SU-DHL-6 (cell line): Measurements from ENCODE around the gene BET1.

Experiments
- H2AFZ ChIP-seq: fragments of 200-600 bp; sonication (generic); 2 replicates; pipeline ENCODE4 v1.6.1; 2014; ENCODE audit warnings: low read depth, mild to moderate bottlenecking, moderate library complexity, mixed read lengths, antibody characterized with exemption, low read length; ENCODE audit not compliant: severe bottlenecking
- H3F3A ChIP-seq: fragments of 200-600 bp; shearing (Covaris generic); 2 replicates; pipeline ENCODE4 v1.6.0; 2016; ENCODE audit warnings: antibody characterized with exemption, mild to moderate bottlenecking; ENCODE audit not compliant: insufficient read depth
- H3K27ac ChIP-seq: fragments of 200-600 bp; sonication (generic); 2 replicates; pipeline ENCODE4 v1.5.1; 2016; ENCODE audit warnings: low read depth, mild to moderate bottlenecking, low read length, moderate library complexity, mixed read lengths
- H3K27me3 ChIP-seq: fragments of 200-600 bp; sonication (generic), shearing (Covaris generic); 2 replicates; pipeline ENCODE4 v1.6.0; 2014; ENCODE audit warnings: mild to moderate bottlenecking, low read length
- H3K36me3 ChIP-seq: fragments of 200-600 bp; sonication (generic); 2 replicates; pipeline ENCODE4 v1.6.1; 2014; ENCODE audit warnings: mild to moderate bottlenecking, low read length, mixed read lengths
- H3K4me2 ChIP-seq: fragments of 300-600, 200-600 bp; shearing (Covaris generic), sonication (generic); 2 replicates; pipeline ENCODE4 v1.6.0; 2014; ENCODE audit warnings: low read length, low read depth, mild to moderate bottlenecking; ENCODE audit not compliant: poor library complexity, severe bottlenecking
- H3K4me3 ChIP-seq: fragments of 200-600 bp; sonication (generic); 2 replicates; pipeline ENCODE4 v1.5.1; 2014; ENCODE audit warnings: antibody characterized with exemption, low read length, mild to moderate bottlenecking, mixed read lengths; ENCODE audit not compliant: insufficient read depth, poor library complexity, severe bottlenecking
- H3K79me2 ChIP-seq: fragments of 200-600 bp; sonication (generic); 2 replicates; pipeline ENCODE4 v1.6.1; 2014; ENCODE audit warnings: mild to moderate bottlenecking, low read length, moderate library complexity; ENCODE audit not compliant: insufficient read depth
- H3K9ac ChIP-seq: fragments of 200-600 bp; sonication (generic); 2 replicates; pipeline ENCODE4 v1.7.0; 2014; ENCODE audit warnings: mild to moderate bottlenecking, low read length
- H3K9me2 ChIP-seq: fragments of 200-600 bp; sonication (generic); replicated peaks from 2 replicates; pipeline ENCODE4 v1.6.1; 2014; ENCODE audit warnings: low read length; ENCODE audit not compliant: insufficient read depth
- H3K9me3 ChIP-seq: fragments of 200-600 bp; sonication (generic); 2 replicates; pipeline ENCODE4 v1.6.1; 2014; ENCODE audit warnings: low read length, mixed read lengths; ENCODE audit not compliant: insufficient read depth
- H4K20me1 ChIP-seq: fragments of 200-600 bp; sonication (generic); 2 replicates; pipeline ENCODE4 v1.6.1; 2014; ENCODE audit warnings: low read depth, mild to moderate bottlenecking, antibody characterized with exemption, low read length, moderate library complexity, mixed read lengths
- CTCF ChIP-seq: fragments of 200-600 bp; sonication (generic); IDR thresholded peaks from one replicate; pipeline ENCODE4 v1.5.1; 2017; ENCODE audit warnings: antibody characterized with exemption, mild to moderate bottlenecking, low read length, moderate library complexity; ENCODE audit not compliant: insufficient read depth, poor library complexity, severe bottlenecking
- EZH2phosphoT487 ChIP-seq: fragments of 200-600 bp; sonication (generic), shearing (Covaris generic); conservative IDR thresholded peaks from 2 replicates; pipeline ENCODE4 v1.6.1; 2018; ENCODE audit warnings: mild to moderate bottlenecking, antibody characterized with exemption, low read length, moderate library complexity, mixed read lengths

The BET1 gene

GRCh38 chr7:93977211-93977950, 26.8 kb downstream of the BET1 start:
- no peak overlapping the region for H3K4me3 ChIP-seq
- H3K27ac ChIP-seq = no peak overlapping the region
- no peaks in the 10 kb centered on the region for H3K79me2 ChIP-seq
- H3K4me2 ChIP-seq = no peak overlapping the region
- H3K9ac ChIP-seq = no peak overlapping the region
- H2AFZ ChIP-seq = no peak overlapping the region
- H3K9me3 ChIP-seq = no peaks in the 10 kb centered on the region
- H3F3A ChIP-seq = no peaks in the 10 kb centered on the region
- no peaks in the 10 kb centered on the region for H4K20me1 ChIP-seq
- no peaks in the 10 kb centered on the region for H3K27me3 ChIP-seq
- H3K9me2 ChIP-seq = no peaks in the 10 kb centered on the region
- no peak for TF ChIP-seq CTCF
- TF ChIP-seq EZH2phosphoT487 = no peak
- no peaks in the 10 kb centered on the region for H3K36me3 ChIP-seq

DNA sequence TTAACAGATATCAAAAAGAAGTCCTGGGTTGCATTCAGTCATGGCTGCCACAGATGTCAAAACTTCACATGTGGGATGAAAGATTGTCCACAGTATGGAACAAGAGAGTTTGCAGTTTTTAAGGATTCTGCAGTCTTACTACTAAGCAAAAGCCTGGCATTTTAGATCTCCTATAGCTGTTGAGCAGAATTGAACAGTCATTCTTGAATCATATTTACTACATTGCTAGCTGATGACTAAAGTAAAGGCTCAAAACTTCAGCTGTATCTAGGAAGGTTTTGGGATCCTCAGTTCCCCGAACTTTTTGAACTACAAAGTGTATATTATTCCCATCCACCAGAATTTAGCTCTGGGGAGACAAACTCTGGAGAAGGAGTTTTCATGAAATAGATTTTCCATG, 31.0 kb downstream of the BET1 start:
- no peak overlapping the region for H3K9ac ChIP-seq
- H3F3A ChIP-seq = no peaks in the 10 kb centered on the region
- H3K36me3 ChIP-seq = no peaks in the 10 kb centered on the region
- no peaks in the 10 kb centered on the region for H3K9me3 ChIP-seq
- TF ChIP-seq EZH2phosphoT487 = no peak
- TF ChIP-seq CTCF = no peak
- H3K27ac ChIP-seq = no peak overlapping the region
- no peaks in the 10 kb centered on the region for H4K20me1 ChIP-seq
- H2AFZ ChIP-seq = no peak overlapping the region
- no peak overlapping the region for H3K4me2 ChIP-seq
- no peak overlapping the region for H3K4me3 ChIP-seq
- no peaks in the 10 kb centered on the region for H3K9me2 ChIP-seq
- no peaks in the 10 kb centered on the region for H3K27me3 ChIP-seq
- H3K79me2 ChIP-seq = no peaks in the 10 kb centered on the region

GRCh38 chr7:93972029-93972725, 32.0 kb downstream of the BET1 start:
- no peak overlapping the region for H3K9ac ChIP-seq
- H3K27me3 ChIP-seq = no peaks in the 10 kb centered on the region
- TF ChIP-seq CTCF = no peak
- H2AFZ ChIP-seq = no peak overlapping the region
- no peaks in the 10 kb centered on the region for H3K79me2 ChIP-seq
- no peak overlapping the region for H3K4me3 ChIP-seq
- H3F3A ChIP-seq = no peaks in the 10 kb centered on the region
- H3K4me2 ChIP-seq = no peak overlapping the region
- no peaks in the 10 kb centered on the region for H3K36me3 ChIP-seq
- no peaks in the 10 kb centered on the region for H4K20me1 ChIP-seq
- no peak overlapping the region for H3K27ac ChIP-seq
- H3K9me2 ChIP-seq = no peaks in the 10 kb centered on the region
- no peaks in the 10 kb centered on the region for H3K9me3 ChIP-seq
